Measurements from ENCODE around the gene SAE1.
"Not testable (repeated sequence)": the region's sequence is repeated elsewhere in the genome, so short reads cannot be mapped to it uniquely, and the experiment has no call there.

SAE1 gene

DNA sequence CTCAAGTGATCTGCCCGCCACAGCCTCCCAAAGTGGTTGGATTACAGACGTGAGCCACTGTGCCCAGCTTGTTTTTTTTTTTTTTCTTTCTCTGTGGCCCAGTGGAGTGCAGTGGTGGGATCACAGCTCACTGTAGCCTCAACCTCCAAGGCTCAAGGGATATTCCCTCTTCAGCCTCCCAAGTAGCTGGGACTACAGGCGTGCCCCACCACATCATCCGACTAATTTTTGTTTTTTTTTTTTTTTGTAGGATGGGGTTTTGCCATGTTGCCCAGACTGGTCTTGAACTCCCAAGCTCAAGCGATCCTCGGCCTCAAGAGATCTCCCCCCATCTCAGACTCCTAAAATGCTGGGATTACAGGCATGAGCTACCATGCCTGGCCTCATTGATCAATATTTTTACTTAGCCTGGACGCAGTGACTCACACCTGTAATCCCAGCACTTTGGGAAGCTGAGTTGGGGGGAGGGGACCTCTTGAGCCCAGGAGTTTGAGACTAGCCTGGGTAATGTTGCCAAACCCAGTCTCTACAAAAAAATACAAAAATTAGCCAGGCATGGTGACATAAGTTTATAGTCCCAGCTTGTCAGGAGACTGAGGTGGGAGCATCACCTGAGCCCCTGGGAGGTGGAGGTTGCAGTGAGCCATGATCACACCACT lies 1.7 kb downstream of the SAE1 start:
- DNase-seq: no peak

GRCh38 chr19:47133021-47133471 lies 2.4 kb downstream of the SAE1 start:
- DNase-seq: peak; percentile 28

DNA sequence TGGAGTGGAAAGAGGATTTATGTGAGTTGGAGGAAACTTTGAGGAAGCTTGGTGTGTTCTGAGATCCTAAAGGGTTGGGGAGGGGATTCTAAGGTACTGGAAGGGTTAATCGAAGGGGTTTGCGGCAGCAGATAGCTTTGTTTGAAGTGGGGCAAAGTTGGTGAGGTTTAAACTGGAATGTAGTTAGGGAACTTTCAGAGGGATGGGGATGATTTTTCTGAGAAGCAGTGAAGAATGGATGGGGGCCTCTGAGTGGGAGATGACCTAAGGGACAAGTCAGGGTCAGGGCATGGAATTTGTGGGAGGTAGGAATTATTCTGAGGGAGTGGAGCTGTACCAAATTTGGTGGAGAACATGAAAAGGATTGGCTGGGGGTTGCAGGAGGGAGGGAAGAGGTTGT lies 3.9 kb downstream of the SAE1 start:
- no peak for DNase-seq

DNA sequence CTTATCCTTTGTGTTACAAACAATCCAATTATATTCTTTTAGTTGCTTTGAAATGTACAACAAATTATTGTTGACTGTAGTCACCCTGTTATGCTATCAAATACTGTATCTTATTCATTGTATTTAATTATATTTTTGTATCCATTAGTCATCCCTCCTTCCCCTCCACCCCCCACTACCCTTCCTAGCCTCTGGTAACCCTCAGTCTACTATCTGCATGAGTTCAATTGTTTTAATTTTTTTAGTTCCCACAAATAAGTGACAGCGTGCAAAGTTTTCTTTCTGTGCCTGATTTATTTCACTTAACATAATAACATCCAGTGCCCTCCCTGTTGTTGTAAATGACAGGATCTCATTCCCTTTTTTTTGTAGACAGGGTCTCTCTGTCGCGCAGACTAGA lies 4.5 kb downstream of the SAE1 start:
- DNase-seq: no peak

DNA sequence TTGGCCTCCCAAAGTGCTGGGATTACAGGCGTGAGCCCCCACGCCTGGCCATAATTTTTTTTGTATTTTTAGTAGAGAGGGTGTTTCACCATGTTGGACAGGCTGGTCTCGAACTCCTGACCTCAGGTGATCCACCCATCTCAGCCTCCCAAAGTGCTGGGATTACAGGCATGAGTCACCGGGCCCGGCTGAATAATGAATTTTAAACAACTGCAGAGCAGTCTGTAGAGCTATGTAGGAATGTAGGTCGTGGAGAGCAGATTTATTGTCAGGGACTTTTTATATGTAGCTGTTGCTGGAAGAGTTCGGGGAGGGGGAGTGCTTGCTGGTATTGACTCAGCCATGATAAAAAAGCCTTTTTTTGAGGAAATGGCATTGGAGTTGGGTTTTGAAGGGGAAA lies 10.6 kb downstream of the SAE1 start:
- DNase-seq: not testable (repeated sequence)

- DNase-seq: no peak
Observed at GRCh38 chr19:47141695-47142094, 11.1 kb downstream of the SAE1 start.

DNA sequence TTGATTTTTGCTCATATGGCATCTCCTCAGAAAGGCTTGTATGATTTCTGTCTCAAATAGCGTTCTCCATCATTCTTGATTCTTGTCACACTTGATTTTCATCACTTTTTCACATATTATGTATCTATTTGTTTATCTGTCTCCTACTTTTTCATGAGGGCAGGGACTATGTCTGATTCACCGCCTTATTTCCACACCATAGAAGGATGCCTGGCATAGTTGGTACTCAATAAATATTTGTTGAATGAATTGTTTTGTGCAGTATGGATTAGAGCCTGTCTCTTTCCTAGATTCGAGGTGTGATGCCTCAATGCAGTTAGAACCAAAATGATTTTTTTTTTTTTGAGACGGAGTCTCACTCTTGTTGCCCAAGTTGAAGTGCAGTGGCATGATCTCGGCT lies 12.1 kb downstream of the SAE1 start:
- DNase-seq: no peak

GRCh38 chr19:47143322-47144073 lies 12.9 kb downstream of the SAE1 start:
- DNase-seq: no peak

DNA sequence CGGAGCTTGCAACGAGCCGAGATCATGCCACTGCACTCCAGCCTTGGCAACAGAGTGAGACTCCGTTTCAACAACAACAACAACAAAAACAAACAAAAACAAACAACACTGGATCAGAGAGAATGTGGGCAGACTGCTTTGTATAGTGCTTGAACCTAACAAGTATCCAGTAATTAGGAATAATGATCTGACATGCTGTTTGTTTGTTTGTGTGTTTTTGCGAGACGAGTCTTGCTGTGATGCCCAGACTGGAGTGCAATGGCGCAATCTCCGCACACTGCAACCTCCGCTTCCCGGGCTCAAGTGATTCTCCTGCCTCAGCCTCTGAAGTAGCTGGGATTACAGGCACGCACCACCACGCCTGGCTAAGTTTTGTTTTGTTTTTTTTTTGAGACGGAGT lies 14.0 kb downstream of the SAE1 start:
- no peak for DNase-seq

GRCh38 chr19:47145639-47146486 lies 15.2 kb downstream of the SAE1 start:
- no peak for DNase-seq

DNA sequence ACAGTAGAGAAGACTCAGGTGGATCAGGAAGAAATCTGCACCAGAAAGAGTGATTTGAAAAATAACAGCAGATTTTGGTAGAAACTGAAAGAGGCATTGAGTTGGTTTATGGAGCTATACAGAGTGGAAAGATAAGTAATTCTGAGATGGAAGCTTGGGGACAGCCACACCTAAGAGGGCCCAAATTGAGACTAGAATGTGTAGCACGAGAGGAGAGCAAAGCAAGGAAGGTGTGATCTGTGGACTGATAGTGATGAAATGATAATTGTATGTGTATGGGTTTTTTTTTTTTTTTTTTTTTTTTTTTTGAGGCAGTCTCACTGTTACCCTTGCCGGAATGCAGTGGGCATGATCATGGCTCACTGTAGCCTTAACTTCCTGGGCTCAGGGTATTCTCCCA lies 16.3 kb downstream of the SAE1 start:
- DNase-seq: no peak

DNA sequence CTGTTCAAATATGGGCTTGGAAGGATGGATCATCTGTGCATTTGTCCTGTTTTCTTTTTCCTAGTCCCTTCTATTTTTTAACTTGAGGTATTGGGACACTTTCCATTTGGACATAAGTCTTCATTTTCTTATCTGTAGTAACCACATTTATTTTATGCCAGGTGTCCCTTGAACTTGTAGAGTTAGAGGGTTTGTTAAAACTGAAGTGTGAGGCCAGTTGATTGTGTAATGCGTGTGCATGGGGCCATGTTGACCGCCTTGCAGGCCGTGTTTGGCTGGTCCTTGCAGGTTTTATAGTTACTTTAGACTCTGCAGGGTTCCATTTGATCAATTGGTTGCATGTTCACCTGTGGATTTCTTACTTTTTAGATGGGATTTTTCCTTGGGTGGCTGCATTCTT lies 21.0 kb downstream of the SAE1 start:
- DNase-seq: no peak

- DNase-seq: no peak
Observed at GRCh38 chr19:47152205-47152604, 21.6 kb downstream of the SAE1 start.

GRCh38 chr19:47152632-47153031 lies 22.0 kb downstream of the SAE1 start:
- no peak for DNase-seq

DNA sequence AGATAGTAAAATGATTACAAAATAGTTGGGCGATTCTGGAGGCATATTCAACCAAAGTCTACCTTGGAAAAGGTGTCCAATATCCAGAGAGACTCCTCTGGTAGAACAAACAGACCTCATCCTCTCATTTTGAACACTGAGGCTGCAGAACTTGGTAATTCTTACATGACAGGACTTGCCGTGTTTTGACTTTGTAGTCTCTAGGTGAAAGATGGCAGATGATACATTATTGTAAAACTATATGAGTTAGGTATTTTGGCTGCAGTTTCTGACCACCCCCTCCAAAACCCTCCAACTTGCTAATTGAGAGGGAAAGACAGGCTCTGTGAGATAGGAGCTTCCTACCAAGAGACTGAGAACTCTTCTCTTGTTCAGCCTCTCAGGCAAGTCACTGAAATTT lies 22.6 kb downstream of the SAE1 start:
- no peak for DNase-seq

- DNase-seq: no peak
Observed at GRCh38 chr19:47155148-47155547, 24.5 kb downstream of the SAE1 start.

- no peak for DNase-seq
Observed at GRCh38 chr19:47156861-47157430, 26.3 kb downstream of the SAE1 start.

DNA sequence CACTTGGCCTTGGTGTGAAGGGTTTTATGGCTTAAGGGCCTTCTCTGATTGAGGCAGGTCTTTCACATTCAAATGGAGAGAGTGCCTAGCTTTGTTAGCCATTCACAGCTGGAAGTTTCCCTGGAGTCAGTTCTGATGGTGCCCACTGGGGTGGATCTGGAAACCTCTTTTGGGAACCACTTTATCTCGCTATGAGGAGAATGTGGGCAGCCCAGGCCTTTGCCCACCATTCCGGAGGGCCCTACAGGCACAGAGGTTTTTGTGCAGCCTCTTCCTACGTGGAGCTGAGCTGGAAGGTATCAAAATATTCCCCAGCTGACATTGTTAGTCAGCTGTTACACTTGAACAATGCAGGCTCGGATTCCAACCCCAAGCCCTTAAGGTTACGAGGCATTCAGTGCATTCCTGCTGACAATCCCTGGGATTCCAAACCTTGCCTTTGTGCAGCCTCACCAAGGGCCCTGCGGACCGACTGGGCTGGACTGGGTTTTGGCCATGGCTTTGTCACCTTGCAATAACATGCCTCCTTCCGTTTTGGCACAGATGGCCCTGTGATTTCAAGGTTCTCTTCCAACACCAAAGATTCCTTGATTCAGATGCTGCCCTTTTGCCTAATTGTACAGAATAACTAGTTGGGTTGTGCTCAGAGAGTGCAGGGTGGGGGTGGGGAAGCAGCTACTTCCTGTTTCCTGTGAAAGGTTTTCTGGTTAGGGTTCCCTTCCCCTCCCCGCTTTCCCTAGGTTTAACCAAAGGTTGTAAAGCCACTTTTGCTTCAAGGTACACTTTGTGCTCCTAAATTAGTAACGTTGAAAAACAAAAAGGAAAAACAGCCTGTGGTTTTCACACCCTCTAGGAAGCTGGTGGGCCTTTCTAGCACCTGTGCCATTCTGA lies 27.0 kb downstream of the SAE1 start:
- DNase-seq: no peak

- DNase-seq: no peak
Observed at GRCh38 chr19:47158367-47158791, 27.7 kb downstream of the SAE1 start.

- DNase-seq: no peak
Observed at GRCh38 chr19:47158879-47159503, 28.4 kb downstream of the SAE1 start.

- no peak for DNase-seq
Observed at GRCh38 chr19:47161876-47162489, 31.3 kb downstream of the SAE1 start.

Data from NCI-H2029 (cell line).